Activated effector memory CD4-positive, alpha-beta T cell treated with anti-CD3 and anti-CD28 coated beads, Interleukin-2, amount 50 U/mL, for 16 hours (primary cell): ENCODE results near the gene HADHB.
"Not testable (repeated sequence)": the region's sequence is repeated elsewhere in the genome, so short reads cannot be mapped to it uniquely, and the experiment has no call there.

Experiments used
- DNase-seq: peaks from one replicate; pipeline ENCODE4 v3.0.0-alpha.2; 2020

Gene HADHB

GRCh38 chr2:26331321-26331720 lies 86.6 kb downstream of the HADHB start:
- not testable (repeated sequence) for DNase-seq

- no peak for DNase-seq
These were observed 88.6 kb downstream of the HADHB start for GRCh38 chr2:26333293-26333692.

GRCh38 chr2:26335231-26335630 lies 90.5 kb downstream of the HADHB start:
- DNase-seq = no peak

- DNase-seq = no peak
These were observed 92.0 kb downstream of the HADHB start for GRCh38 chr2:26336719-26337118.

GRCh38 chr2:26337298-26337697 lies 92.6 kb downstream of the HADHB start:
- no peak for DNase-seq
